Measurements from ENCODE around the gene ARAP2. TPM values are rescaled to one million over a fixed set of nuclear protein-coding genes. Genes with fewer than 3 reads are reported as not detected.

Gene ARAP2
- polyA plus RNA-seq, 1 donor (not counting 4 experiments of a cell fraction or from before 2014, with no cell fraction given): 9.3 TPM

DNA sequence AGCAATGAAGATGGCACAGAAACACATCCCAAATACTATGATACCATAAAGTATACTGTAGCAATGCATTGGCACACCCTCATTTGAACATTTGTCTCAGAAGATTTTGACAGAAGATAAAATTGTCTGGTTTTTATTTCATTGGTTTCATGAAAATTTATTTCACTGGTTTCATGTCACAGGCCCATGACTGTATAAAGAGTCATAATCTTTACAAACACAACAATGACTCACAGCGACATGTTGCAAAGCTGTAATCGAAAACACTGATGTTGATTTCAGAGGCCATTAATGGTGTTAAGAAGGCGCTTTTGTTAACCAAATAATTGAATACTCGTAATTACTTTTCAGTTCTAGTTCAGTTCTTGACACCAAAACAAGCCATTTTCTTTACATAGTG, 29.0 kb upstream of the ARAP2 start:
- Histone ChIP-seq H3K4me2 (ENCODE audit: control insufficient read depth, extremely low read depth, insufficient read depth, low read depth, low read length) (no peak overlapping the region), H3K4me1 (ENCODE audit: control insufficient read depth, extremely low read depth, insufficient read depth, low read length) (peaks cover 4% of the 10 kb centered on the region), H3K36me3 (ENCODE audit: control insufficient read depth in 2 of 2, extremely low read depth in 1 of 2, insufficient read depth in 2 of 2, low read length in 2 of 2) (no peaks in the 10 kb centered on the region), H3K27ac (ENCODE audit: control insufficient read depth, insufficient read depth, low read length) (peak overlapping the region; percentile 3), H4K20me1 (ENCODE audit: control insufficient read depth, extremely low read depth, insufficient read depth, low read length) (no peaks in the 10 kb centered on the region), H3K4me3 (ENCODE audit: control insufficient read depth in 2 of 3, extremely low read depth in 1 of 3, insufficient read depth in 2 of 3, low read depth in 1 of 3, low read length in 3 of 3) (no peak overlapping the region), H3K27me3 (ENCODE audit: control insufficient read depth, extremely low read depth, insufficient read depth, low read length) (no peaks in the 10 kb centered on the region), H3K9ac (ENCODE audit: control insufficient read depth, extremely low read depth, insufficient read depth, low read length) (no peak overlapping the region), H3K9me1 (ENCODE audit: control insufficient read depth, extremely low read depth, insufficient read depth, low read length) (no peaks in the 10 kb centered on the region), H3K9me3 (ENCODE audit: control insufficient read depth, low read depth, low read length) (no peaks in the 10 kb centered on the region), H3K79me2 (ENCODE audit: control insufficient read depth, insufficient read depth, low read length) (no peaks in the 10 kb centered on the region), H2AFZ (ENCODE audit: control insufficient read depth, low read length) (no peak overlapping the region)
- TF ChIP-seq, protein P1, sequence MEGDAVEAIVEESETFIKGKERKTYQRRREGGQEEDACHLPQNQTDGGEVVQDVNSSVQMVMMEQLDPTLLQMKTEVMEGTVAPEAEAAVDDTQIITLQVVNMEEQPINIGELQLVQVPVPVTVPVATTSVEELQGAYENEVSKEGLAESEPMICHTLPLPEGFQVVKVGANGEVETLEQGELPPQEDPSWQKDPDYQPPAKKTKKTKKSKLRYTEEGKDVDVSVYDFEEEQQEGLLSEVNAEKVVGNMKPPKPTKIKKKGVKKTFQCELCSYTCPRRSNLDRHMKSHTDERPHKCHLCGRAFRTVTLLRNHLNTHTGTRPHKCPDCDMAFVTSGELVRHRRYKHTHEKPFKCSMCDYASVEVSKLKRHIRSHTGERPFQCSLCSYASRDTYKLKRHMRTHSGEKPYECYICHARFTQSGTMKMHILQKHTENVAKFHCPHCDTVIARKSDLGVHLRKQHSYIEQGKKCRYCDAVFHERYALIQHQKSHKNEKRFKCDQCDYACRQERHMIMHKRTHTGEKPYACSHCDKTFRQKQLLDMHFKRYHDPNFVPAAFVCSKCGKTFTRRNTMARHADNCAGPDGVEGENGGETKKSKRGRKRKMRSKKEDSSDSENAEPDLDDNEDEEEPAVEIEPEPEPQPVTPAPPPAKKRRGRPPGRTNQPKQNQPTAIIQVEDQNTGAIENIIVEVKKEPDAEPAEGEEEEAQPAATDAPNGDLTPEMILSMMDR (optimal IDR thresholded peaks at IDR 0.05 in 1 of 3, IDR thresholded peaks at IDR 0.05 in 1 of 3, conservative IDR thresholded peaks at IDR 0.05 in 1 of 3; ENCODE audit: extremely low read depth in 1 of 3, insufficient read depth in 2 of 3, low read length in 3 of 3): no peak
- TF ChIP-seq EZH2 (IDR thresholded peaks at IDR 0.05; ENCODE audit: low read length): no peak
- FAIRE-seq (no peak), DNase-seq (ENCODE audit: low read depth, low spot score) (no peak)
- dilution Hi-C loops (cut with MboI; ENCODE audit: extremely low pct_ligation_motif_present, low sequenced_read_pairs): no loop called here

DNA sequence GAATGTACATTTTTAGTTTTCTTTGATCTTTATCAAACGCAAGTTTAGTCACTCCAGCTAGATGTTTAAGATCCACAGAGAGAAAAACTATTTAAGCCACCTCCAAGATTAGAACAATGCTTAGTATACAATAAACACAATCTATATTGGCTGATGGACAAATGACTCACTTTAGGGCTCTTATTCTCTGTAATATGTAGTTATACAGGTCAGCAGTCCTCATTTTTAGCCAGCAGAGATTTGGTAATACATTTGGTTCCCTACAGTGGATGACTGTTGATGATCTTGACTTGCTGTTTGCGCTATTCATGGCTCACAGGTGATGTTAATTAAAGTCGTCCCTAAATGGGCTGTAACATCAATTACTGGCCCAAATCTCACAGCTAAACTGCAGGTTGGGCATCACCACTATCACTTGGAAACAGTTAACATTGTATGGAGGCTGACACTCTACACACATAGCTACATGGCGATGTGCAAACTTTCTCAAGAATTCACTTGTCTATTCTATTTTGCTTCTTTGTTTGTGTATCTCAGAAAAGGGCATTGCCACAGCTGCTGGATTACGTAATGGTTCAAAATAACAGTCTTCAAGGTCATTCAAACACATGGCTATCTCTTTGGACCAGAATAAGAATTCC, 25.3 kb upstream of the ARAP2 start:
- Histone ChIP-seq H3K9me1 (ENCODE audit: control insufficient read depth, extremely low read depth, insufficient read depth, low read length) (no peaks in the 10 kb centered on the region), H3K27me3 (ENCODE audit: control insufficient read depth, extremely low read depth, insufficient read depth, low read length) (no peaks in the 10 kb centered on the region), H3K9me3 (ENCODE audit: control insufficient read depth, low read depth, low read length) (no peaks in the 10 kb centered on the region), H4K20me1 (ENCODE audit: control insufficient read depth, extremely low read depth, insufficient read depth, low read length) (no peaks in the 10 kb centered on the region), H3K79me2 (ENCODE audit: control insufficient read depth, insufficient read depth, low read length) (no peaks in the 10 kb centered on the region), H3K36me3 (ENCODE audit: control insufficient read depth in 2 of 2, extremely low read depth in 1 of 2, insufficient read depth in 2 of 2, low read length in 2 of 2) (no peaks in the 10 kb centered on the region), H3K27ac (ENCODE audit: control insufficient read depth, insufficient read depth, low read length) (no peak overlapping the region), H3K9ac (ENCODE audit: control insufficient read depth, extremely low read depth, insufficient read depth, low read length) (no peak overlapping the region), H3K4me2 (ENCODE audit: control insufficient read depth, extremely low read depth, insufficient read depth, low read depth, low read length) (no peak overlapping the region), H2AFZ (ENCODE audit: control insufficient read depth, low read length) (no peak overlapping the region), H3K4me1 (ENCODE audit: control insufficient read depth, extremely low read depth, insufficient read depth, low read length) (peaks cover 3% of the 10 kb centered on the region), H3K4me3 (ENCODE audit: control insufficient read depth in 2 of 3, extremely low read depth in 1 of 3, insufficient read depth in 2 of 3, low read depth in 1 of 3, low read length in 3 of 3) (no peak overlapping the region)
- TF ChIP-seq, protein P1 (optimal IDR thresholded peaks at IDR 0.05 in 1 of 3, IDR thresholded peaks at IDR 0.05 in 1 of 3, conservative IDR thresholded peaks at IDR 0.05 in 1 of 3; ENCODE audit: extremely low read depth in 1 of 3, insufficient read depth in 2 of 3, low read length in 3 of 3): no peak
- TF ChIP-seq EZH2 (IDR thresholded peaks at IDR 0.05; ENCODE audit: low read length): no peak
- dilution Hi-C loops (cut with MboI; ENCODE audit: extremely low pct_ligation_motif_present, low sequenced_read_pairs): no loop called here
- DNase-seq (ENCODE audit: low read depth, low spot score) (no peak), FAIRE-seq (no peak)

Measured in keratinocyte (primary cell).